GM20000 (cell line): Measurements from ENCODE around the gene HERC6.
"Not testable (repeated sequence)": the region's sequence is repeated elsewhere in the genome, so short reads cannot be mapped to it uniquely, and the experiment has no call there.

Experiments
- DNase-seq: peaks from one replicate; pipeline ENCODE4 v3.0.0; 2012; ENCODE audit warnings: low spot score
- TF ChIP-seq, protein P1 (sequence below): IDR thresholded peaks from 2 replicates; pipeline ENCODE4 v1.5.1; 2012; ENCODE audit warnings: mild to moderate bottlenecking, control low read depth; ENCODE audit errors: extremely low read depth, missing control alignments

HERC6 gene

DNA sequence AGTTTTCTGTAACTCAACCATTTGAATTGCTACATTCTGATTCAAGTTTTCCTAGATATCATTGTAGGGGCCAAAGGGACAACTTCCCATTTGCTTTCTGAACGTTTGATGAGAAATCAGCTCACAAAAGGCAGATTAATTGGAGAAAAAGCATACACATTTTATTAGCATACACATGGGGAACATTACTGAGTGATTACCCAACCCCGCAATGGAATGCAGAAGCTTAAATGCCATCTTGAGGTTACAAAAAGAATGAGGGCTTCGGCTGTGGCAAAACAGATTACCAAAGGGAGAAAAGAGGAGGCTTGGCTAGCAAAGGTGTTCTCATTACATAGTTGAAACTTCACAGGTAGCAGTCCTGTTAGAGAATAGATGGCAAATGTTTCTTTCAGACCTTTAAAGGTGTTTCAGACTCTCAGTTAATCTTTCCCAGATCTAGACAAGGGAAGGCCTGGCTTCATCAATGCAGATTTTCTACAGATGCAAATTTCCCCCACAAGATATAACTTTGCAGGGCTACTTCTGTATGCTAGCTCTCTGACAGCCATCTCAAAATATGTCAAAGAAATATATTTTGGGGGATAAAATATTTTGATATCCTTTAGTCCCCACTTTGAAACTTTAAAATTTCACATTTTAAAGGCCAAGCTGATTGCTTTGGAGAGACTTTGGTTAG lies 26.5 kb upstream of the HERC6 start:
- DNase-seq, result no peak
- TF ChIP-seq, protein P1, sequence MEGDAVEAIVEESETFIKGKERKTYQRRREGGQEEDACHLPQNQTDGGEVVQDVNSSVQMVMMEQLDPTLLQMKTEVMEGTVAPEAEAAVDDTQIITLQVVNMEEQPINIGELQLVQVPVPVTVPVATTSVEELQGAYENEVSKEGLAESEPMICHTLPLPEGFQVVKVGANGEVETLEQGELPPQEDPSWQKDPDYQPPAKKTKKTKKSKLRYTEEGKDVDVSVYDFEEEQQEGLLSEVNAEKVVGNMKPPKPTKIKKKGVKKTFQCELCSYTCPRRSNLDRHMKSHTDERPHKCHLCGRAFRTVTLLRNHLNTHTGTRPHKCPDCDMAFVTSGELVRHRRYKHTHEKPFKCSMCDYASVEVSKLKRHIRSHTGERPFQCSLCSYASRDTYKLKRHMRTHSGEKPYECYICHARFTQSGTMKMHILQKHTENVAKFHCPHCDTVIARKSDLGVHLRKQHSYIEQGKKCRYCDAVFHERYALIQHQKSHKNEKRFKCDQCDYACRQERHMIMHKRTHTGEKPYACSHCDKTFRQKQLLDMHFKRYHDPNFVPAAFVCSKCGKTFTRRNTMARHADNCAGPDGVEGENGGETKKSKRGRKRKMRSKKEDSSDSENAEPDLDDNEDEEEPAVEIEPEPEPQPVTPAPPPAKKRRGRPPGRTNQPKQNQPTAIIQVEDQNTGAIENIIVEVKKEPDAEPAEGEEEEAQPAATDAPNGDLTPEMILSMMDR, result no peak

DNA sequence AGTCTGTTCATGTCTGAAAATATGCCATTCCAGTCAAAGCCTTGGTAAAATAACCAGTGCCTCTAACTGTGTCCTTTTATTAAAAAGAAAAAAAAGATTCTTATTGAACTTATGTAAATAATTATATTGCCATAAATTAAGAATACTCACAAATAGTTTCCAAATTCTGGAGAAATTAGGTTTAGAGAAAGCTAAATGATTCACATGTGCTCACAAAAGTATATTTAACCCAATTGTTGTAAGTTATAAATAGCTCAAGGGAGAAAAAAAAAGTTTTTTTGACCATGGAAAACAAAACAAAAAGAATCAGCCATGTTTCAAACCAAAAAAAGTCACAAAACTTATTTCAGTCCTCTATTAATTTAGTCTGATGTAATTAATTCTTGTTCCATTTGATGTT lies 25.3 kb upstream of the HERC6 start:
- DNase-seq, result no peak
- TF ChIP-seq, protein P1, result no peak

DNA sequence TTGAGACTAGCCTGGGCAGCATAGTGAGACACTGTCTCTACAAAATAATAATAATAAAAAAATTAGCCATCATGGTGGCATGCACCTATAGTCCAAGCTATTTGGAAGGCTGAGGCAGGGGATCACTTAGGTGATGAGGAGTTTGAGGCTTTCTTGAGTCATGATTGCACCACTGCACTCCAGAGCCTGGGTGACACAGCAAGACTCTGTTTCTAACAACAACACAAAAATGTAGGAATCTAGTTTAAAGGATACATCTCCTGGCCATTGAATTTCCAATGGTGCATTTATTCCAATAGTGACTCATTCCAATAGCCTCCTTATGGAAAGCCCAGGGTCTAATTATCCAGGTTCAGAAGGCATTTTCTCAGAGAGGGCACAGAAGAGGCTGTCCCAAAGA lies 21.9 kb upstream of the HERC6 start:
- no peak for DNase-seq
- TF ChIP-seq, protein P1, result no peak

DNA sequence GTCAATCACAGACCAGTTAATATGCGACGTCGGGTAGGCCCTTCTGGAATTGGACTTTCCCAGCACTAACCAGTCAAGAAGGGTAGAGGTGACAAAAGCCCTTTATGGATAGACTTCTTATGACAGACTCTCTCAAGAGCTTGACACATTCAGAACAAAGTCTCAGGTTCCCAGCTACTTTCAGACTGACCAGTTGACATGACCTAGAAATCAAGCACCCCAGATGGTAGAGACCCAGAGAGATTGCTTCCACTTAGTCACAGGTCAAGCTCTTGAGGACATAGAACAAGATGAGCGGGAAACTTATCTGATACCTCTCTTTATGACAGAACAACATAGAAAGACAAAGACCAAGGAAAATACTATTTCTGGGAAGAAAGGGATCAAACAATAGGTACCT lies 21.4 kb upstream of the HERC6 start:
- TF ChIP-seq, protein P1, result no peak
- no peak for DNase-seq

DNA sequence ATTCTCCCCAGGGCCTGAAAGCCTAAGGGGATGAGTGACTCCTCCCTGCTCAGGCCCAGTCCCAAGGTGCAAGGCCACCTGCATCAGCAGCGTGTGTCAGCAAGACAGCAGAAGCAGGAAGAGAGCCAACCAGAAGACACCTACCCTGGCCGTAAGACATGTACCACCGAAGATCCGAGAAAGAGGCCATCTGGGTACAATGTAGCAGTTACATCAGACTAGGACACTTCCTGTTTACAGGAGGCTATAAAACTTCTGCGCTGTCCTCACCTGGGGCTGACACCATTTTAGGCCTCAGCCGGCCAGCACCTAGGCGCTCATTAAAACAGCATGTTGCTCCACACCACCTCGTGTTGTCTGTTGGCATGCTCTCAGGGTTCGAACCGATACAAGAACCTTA lies 19.1 kb upstream of the HERC6 start:
- TF ChIP-seq, protein P1, result no peak

DNA sequence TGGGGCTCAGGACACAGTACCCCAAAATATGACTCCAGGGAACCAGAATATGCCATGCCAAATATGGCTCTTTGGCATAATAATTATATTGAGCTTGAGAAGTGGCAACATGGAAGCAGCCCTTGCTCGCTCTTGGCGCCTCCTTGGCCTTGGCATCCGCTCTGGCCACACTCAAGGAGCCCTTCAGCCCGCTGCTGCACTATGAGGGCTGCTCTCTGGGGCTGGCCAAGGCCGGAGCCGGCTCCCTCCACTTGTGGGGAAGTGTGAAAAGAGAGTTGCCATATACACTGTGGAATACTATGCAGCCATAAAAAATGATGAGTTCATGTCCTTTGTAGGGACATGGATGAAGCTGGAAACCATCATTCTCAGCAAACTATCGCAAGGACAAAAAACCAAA lies 18.4 kb upstream of the HERC6 start:
- TF ChIP-seq, protein P1, result no peak
- no peak for DNase-seq

More for the DNA sequence above, 19.1 kb upstream of the HERC6 start:
- DNase-seq, result no peak

DNA sequence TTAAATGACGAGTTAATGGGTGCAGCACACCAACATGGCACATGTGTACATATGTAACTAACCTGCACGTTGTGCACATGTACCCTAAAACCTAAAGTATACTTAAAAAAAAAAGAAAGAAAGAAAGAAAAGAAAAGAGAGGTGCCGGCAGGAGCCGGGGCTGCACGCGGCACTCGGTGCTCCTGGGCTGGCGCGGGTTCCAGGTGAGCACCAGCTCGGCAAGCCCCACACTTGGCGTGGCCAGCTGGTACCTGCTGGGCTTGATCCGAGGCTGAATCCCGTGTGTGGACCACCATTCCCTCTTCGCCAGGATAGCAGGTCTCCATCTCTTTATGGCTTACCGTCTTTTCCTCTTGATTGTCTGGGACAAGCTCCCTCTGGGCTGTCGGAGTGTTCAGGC lies 17.9 kb upstream of the HERC6 start:
- TF ChIP-seq, protein P1, result no peak
- no peak for DNase-seq

DNA sequence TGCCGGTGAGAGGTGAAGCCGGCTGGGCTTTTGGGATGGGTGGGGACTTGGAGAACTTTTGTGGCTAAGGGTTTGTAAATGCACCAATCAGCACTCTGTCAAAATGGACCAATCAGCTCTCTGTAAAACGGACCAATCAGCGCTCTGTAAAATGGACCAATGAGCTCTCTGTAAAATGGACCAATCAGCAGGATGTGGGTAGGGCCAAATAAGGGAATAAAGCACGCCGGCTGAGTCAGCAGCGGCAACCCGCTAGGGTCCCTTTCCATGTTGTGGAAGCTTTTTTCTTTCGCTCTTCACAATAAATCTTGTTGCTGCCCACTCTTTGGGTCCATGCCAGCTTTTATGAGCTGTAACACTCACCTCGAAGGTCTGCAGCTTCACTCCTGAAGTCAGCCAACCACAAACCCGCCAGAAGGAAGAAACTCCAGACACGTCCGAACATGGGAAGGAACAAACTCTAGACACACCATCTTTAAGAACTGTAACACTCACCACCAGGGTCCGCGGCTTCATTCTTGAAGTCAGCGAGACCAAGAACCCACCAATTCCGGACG lies 17.4 kb upstream of the HERC6 start:
- DNase-seq, result not testable (repeated sequence)
